NCI-H2227 (cell line): ENCODE results near the gene ZNF438.
"Not testable (repeated sequence)": the region's sequence is repeated elsewhere in the genome, so short reads cannot be mapped to it uniquely, and the experiment has no call there.

ENCODE experiments used
- DNase-seq: peaks from one replicate; lab custom pipeline; 2025; ENCODE audit not compliant: unreplicated experiment; lab: John Stamatoyannopoulos, UW

ZNF438 gene

DNA sequence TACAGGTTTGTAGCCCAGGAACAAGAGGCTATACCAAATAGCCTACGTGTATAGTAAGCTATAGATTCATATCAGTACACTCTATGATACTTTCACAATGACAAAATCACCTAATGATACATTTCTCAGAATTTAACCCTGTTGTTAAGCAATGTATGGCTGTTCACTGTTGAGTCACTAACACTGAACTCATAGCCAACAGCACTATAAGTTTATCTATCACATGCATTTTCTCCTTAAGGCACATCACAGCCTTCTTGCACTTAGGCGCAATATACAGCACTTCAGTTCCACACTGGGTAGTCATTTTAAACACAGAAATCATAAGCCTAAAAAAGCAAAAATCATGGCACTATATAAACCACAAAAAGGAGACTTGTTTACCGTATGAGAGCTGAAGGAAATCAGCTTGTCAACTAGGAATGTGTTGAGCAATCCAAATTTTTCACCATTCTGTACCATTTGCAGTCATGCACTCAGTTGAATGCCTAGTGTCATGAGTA, 45.6 kb downstream of the ZNF438 start:
- no peak for DNase-seq

DNA sequence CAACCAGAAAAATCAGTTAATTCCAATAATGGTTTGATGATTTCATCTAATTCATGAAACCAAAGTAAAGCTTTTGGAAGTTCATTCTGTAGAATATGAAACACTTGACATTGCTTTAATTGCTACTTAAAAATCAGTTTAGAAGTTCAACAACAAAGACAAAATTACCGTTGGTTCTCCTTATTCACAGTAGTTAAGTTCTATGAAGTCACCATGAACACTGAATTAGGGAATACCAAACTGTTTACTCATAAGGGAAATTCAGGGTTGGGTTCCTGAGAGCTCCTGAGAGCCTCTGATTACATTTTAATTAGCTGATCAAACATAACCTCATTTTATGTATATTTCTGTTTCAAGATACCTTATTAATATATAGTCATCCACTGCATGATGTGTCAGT, 46.2 kb downstream of the ZNF438 start:
- DNase-seq: no peak

DNA sequence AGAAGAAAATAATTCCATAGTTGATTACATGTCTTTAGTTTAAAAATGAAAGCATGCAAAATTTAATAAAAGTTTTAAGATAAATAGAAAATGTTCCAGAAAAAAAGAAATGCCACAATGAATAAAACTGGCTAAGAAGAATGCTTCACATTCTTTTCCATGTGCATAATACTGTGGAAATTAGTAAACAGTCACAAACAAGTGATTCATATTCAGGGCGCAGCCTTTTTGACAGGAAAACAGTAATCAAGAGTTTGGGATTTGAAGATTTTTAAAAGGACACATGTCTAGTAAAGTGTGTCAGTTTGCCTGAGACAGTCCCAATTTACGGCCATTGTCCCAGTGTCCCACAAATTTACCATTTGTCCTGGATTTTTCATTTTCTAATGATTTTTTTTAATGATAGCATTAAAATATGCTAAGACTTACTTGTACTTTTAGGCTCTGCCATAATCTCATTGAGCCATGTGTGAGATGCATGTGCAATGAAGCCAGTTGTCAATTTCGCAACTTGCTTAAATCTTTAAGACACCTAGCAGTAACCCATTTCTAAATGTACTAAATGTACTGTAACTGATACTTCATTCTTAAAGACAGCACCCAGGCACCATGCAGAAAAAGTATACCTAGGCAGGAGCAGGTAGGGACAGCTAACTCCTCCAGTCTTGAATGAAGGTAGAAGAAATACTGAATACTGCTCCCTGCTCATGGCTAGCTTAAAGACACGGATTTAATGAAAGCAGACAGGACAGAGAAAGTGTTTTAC, 46.9 kb downstream of the ZNF438 start:
- DNase-seq: no peak

DNA sequence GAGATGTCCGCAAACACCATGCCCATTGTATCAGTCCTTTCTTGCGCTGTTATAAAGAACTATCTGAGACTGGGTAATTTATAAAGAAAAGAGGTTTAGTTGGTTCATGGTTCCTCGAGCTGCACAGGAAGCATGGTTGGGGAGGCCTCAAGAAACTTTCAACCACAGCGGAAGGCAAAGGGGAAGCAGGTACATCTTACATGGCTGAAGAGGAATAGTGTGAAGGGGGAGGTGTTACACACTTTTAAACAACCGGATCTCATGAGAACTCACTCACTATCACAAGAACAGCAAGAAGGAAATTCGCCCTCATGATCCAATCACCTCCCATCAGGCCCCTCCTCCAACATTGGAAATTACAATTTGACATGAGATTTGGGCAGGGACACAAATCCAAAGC, 48.5 kb downstream of the ZNF438 start:
- not testable (repeated sequence) for DNase-seq

DNA sequence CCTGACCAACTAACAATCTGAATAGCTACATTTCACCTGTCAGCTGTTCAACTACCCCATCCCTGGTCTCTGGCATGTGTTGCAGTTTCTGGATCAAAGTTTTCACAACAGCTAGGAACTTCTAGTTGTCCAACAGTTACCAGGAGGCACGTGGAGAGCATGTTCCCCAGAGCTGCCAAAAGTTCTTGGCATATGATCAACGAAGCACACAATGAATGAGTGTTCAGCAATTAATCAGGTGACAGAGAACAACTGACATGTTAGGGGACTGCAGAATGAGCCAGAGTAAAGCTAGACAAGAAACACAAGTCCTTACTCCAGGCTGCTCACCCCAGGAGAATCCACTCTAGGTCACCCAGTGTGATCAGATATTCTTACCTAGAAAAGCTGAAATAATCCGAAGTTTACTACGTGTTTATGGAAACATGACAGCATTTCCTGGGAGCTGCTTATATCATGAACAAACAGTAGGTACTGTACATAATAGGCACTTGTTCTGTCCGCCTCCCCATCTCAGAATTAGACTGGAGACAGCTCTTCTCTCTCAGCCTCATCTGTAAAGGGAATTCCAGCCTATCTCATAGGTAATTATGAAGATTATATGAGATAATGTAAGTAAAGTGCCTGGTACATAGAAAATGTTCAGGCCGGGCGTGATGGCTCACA, 50.6 kb downstream of the ZNF438 start:
- DNase-seq: no peak

DNA sequence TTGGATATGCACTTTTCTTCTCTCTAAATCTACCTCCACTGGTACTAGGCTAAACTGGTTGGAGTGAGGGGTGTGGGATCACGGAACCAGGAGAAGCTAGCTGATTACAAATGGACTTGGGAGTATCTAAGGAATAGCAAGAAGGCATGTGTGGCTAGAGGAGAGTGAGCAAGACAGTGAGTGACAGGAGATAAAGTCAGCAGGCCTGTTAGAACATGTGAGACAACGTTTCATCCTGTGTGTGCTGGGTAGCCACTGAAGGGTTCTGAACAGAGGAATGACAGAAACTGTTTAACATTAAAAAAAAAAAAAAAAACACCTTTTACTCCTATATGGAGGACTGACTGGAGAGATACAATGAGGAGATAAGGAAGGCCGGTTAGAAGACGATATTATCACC, 51.7 kb downstream of the ZNF438 start:
- DNase-seq: no peak

DNA sequence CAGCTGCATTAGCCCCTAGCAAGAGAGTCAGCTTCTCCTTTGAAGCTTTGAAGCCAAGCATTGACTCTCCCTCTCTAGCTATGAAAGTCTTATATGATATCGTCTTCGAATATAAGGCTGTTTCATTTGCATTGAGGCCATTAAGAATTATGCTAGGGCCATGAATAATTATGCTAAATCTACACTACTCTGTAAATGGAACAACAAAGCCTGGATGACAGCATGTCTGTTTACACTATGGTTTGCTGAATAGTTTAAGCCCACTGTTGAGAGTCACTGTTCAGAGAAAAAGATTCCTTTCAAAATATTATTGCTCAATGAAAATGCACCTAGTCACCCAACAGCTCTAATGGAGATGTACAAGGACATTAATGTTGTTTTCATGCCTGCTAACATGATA, 52.8 kb downstream of the ZNF438 start:
- DNase-seq: no peak

DNA sequence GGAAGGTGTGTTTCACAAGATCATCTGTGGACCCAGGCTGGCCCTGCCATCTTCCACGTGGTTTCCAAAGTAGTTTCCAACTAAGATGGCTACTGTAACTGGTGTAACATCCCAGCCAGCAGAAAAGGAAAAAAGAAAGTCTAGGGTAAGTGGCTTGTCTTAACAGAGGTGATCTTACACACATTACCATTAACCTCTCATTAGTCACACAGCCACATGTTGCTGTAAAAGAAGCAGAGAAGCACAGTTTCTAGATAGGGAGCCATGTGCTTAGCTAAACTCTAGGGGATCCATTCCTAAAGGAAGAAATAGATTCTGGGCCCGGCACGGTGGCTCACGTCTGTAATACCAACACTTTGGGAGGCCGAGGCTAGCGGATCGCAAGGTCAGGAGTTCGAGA, 54.3 kb downstream of the ZNF438 start:
- no peak for DNase-seq

DNA sequence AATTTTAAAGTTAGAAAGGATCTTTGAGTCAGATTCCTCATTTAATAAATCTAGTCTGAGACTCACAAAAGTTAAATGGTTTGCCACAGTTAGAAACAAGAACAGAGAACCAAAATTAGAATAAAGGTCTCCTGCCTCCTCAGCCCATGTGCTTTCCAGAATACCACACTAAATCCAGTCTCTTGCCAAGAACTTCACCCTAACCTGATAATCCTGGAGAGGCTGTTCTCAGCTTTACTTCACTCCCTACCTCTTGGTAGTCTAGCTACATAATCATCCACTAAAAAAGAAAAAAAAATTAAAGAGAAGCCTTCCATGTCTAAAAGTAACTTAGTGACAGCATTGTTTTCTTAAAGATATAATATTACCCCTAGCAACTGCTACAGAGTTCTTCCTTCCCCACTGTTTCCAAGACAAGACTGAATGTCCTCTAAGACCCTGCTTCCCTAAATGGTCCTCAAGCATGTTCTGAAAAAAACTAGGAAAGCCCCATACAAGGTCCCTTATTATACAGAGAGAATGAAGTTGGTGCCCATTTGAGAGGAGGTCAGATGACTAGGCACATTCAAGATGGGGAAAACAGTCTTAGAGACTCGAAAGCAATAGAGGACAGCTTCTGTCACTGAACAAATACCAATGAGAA, 56.8 kb downstream of the ZNF438 start:
- DNase-seq: no peak

DNA sequence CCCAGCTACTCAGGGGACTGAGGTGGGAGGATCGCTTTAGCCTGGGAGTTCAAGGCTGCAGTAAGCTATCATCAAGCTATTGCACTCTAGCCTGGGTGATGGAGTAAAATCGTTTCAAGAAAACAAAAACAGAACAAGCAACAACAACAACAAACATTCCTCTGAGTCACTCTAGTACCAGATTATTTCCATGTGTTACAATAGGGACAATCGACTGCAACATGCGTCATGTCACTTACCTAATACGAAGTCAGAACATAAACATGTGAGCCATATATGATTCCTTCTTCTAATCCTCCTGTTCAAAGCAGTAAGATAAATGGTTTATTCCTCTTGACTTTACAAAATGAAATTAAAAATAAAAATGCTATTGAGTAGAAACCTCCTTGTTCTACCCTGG, 57.3 kb downstream of the ZNF438 start:
- no peak for DNase-seq

DNA sequence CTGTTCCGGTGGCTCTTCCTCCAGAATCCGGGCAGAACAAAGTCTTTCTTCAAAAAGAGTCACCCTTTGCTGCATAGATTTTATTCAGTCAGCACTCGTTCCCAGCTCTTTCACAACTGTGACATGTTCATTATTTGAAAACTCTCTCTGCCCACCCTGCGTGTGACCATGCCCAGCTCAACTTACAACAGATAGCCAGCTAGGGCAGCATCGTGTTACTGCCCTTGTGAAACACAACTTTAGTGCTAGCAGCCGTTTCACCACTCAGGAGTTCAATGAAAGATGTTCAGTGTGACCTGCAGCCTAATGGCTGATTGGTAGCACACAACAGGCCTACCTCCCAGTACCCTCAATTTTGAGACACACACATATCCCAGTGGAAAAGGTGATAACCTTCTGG, 57.9 kb downstream of the ZNF438 start:
- no peak for DNase-seq

DNA sequence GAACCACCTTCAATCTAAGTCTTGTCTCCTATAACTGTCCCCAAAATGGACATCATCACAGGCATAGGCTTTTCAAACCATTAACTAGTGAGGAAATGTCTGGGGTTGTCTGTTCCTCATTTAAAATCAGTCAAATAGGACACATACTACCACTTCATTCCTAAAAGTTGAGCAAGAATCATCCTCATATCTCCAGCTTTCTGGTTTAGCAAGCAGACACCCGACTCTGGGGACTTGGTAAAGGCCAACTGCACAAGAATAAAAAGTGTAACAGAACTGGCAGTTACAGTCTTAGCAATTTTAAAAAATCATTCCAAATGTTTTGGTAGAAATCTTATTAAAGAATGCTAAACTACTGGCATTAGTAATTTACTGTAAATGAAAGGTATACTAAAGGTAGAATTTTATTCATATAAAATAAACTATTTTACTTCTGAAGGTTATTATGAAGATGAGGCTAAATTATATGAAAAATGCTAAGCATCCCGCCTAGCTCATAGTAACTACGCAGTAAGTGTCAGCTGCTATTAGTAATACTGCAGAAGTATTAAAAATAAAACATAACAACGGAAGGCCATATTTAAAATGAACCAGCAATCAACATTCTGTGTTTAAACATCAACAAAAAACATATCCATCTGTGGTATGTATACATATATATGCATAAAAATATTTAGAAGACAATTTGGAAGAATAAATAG, 60.8 kb downstream of the ZNF438 start:
- DNase-seq: no peak

DNA sequence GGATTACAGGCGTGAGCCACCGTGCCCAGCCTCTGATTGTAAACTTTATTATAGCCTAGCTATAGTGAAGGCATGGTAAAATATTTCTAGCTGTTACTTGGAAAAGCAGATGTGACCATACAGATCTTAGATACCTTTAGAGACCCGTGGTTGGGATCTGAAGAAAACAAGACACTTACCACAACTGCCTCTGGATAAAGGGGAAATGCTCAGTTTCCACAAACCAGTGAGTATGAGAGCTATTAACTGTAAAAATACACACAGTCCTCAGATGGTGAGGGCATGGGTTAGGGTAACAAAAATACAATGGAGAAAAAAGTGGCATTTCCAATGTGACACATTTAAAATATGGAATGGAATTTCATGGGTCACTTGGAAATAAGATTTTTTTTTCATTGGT, 63.0 kb downstream of the ZNF438 start:
- no peak for DNase-seq

DNA sequence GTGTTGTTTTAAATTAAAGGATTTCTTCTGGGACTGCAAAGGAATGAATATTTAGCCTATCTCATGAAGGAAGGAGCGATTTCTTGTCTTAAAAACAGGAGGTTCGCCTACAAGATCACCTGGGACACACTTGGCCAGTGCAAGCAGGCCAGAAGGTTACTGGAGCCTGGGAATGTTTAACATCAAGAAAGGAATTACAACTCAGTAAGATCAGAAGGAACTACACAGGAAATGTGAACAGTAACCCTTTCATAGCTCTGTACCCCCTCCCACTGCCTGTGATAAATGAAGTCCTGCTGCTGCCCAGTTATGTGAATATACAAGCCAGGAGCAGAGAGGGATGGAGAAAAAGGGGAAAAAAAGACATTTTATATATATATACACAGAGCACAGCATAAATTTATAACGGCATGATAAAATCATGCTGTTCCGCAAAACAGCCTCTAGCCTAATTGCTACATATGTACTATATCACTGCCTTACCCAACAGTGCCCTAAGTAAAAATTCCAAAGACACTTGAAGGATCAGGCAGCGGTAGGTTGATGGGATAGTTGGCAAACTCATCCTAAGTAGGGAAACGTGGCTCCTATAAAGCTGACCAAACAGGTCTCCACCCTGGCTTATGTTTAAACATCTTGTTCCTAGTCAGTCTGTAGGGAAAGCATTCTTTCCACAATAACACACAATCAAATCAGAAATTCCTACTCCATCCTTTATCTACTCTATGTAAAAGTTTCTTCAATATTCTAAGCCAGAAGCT, 63.8 kb downstream of the ZNF438 start:
- no peak for DNase-seq

DNA sequence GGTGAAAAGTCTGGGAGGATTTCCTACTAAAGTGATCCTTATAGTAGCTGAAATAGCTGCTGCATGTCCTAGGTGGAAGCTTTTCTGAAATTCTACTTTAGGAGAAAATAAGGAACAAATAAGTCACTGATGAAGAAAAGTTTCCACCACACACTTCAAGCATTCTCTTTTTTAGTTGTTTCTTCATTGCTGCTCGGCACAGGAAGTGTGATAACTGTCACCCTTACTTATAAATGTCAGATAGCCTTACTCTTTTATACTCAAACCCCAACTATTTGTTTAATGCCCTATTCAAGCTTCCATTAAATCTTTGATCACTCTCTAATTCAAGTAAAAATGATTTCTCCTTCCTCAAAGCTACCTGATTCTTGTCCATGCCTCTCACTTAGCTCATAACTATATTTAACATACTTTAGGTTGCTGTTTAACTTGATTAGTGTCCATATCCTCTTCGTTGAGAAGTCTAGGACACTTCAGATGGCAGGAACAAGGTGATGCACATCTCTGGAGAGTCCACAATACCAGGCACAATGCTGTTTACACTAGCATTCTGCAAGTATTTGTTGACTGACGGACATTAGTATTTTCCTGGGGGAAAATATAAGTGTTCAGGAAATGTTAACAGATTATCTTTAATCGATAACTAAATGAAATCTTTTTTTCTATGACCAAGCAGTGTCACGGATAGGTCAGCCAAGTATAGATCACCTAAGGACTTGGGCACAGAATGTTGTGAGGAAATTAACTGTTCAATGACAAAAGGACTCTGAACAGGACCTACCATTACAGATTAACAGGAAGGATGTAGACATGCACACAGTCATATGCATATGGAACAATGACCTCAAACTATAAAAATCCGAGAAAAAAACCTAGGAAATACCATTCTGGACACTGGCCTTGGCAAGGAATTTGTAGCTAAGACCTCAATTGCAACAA, 67.4 kb downstream of the ZNF438 start:
- DNase-seq: no peak

DNA sequence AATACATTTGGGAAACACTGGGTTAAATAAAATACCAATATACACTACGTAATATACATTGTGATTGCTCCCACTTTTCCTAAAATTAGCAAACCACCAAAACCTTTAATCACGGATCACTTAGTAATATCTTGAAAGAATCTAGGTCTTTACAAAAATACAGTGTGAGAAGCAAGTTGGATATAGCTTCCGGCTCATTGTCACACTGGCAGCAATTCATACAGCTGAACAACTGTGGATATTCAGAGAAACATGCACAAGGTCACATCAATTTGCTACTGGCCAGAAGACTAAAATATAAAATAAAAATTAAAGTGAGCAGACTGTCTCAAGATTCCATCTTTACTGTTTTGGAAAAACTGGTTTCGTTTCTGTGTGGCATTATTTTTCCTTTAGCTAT, 69.1 kb downstream of the ZNF438 start:
- no peak for DNase-seq

DNA sequence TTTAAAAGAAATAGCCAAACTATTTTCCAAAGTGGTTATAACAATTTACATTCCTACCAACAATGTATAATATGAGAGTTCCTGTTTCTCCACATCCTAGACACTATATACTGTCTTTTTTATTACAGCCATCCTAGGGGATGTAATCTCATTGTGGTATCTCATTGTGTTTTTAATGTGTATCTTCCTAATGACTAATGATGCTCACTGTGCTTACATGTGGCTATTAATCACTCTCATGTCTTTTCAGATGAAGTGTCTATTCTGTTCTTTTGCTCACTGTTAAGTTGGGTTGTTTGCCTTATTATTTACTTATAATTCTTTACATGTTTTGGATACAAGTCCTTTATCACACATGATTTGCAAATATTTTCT, 71.8 kb downstream of the ZNF438 start:
- DNase-seq: no peak

DNA sequence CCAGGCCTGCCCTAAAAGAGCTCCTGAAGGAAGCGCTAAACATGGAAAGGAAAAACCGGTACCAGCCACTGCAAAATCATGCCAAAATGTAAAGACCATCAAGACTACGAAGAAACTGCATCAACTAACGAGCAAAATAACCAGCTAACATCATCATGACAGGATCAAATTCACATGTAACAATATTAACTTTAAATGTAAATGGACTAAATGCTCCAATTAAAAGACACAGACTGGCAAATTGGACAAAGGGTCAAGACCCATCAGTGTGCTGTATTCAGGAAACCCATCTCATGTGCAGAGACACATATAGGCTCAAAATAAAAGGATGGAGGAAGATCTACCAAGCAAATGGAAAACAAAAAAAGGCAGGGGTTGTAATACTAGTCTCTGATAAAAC, 82.4 kb downstream of the ZNF438 start:
- not testable (repeated sequence) for DNase-seq

DNA sequence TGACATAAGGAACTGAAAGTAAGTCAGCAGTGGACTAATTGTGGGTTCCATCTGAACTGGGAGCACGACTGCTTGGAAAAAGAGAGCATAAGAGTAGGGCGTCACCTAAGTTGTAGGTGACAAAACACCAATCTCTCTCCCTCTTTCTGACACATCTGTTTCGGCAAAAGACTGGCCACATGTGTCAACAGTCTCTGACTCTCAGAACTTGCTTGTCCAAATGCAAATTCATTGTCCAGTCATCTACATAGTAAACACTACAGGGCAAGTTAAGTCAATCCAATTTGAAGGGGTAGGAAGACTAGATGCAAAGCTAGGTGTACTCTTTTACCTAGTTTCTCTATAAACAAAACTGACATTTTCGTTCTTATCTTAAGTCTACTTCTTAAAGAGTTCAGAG, 87.7 kb downstream of the ZNF438 start:
- DNase-seq: no peak

DNA sequence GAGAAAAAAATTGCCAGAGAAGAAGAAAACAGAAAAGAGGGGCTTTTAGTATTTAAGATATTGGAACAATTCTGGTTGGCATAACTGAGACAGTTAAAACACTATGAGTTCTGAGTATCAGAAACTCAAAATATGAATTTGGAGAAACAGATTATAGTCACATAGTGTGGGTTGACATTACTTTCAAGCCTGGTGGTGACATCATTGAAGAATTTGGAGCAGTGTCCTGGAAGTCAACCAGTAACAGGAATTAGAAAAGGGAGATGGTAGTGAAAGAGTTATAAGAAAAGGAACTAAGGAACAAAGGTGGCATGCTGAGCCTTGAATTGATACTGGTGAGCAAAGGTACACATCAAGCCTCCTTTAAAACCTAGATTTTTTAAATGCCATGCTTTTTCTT, 88.2 kb downstream of the ZNF438 start:
- DNase-seq: no peak
